Heart right ventricle (tissue), 16 donors: Measurements from ENCODE around the gene GK. TPM values are rescaled to one million over a fixed set of nuclear protein-coding genes. Genes with fewer than 3 reads are reported as not detected.
"Not testable (repeated sequence)": the region's sequence is repeated elsewhere in the genome, so short reads cannot be mapped to it uniquely, and the experiment has no call there.

Source experiments
- ATAC-seq, 8 donors: fragments of 200-7000 bp; cut with Tn5 transposase; one replicate each; pipeline ENCODE4 v1.9.1; 2020; ENCODE audit warnings: mild to moderate bottlenecking in 8 of 8, moderate library complexity in 8 of 8, moderate number of reproducible peaks in 1 of 8
- DNase-seq, 2 donors: peaks; one replicate each; pipeline ENCODE4 v3.0.0-alpha.2; 2020
- H3K27ac ChIP-seq, 10 donors: fragments of 200-600 bp; sonication (generic) in 2 of 10; one replicate each; pipeline versions ENCODE4 v1.5.0 to v1.8.0; 2020 to 2022; ENCODE audit warnings: mild to moderate bottlenecking in 3 of 10
- H3K27me3 ChIP-seq, 7 donors: fragments of 200-600 bp; one replicate each; pipeline ENCODE4 v1.8.0; 2021 to 2022; ENCODE audit warnings: mild to moderate bottlenecking in 2 of 7
- H3K36me3 ChIP-seq, 9 donors: fragments of 200-600 bp; sonication (generic) in 1 of 9; one replicate each; pipeline versions ENCODE4 v1.5.0 to v1.8.0; 2020 to 2022; ENCODE audit warnings: mild to moderate bottlenecking in 2 of 9
- H3K4me1 ChIP-seq, 9 donors: fragments of 200-600 bp; sonication (generic) in 1 of 9; one replicate each; pipeline versions ENCODE4 v1.5.0 to v1.8.0; 2020 to 2022; ENCODE audit warnings: mild to moderate bottlenecking in 4 of 9
- H3K4me3 ChIP-seq, 10 donors: fragments of 200-600 bp; sonication (generic) in 2 of 10; one replicate each; pipeline versions ENCODE4 v1.5.0 to v1.8.0; 2020 to 2022; ENCODE audit warnings: mild to moderate bottlenecking in 7 of 10, moderate library complexity in 2 of 10
- H3K9me3 ChIP-seq, 11 donors: fragments of 200-600 bp in 10 of 11; sonication (generic) in 2 of 11; one replicate each; pipeline versions ENCODE4 v1.5.0 to v1.8.0; 2013 to 2022; ENCODE audit warnings: mild to moderate bottlenecking in 2 of 11, control low read depth in 1 of 11, moderate library complexity in 1 of 11
- CTCF ChIP-seq, 9 donors: fragments of 200-600 bp; sonication (generic) in 2 of 9; IDR thresholded peaks; one replicate each; pipeline versions ENCODE4 v1.5.0 to v1.8.0; 2021 to 2022; ENCODE audit warnings: antibody characterized with exemption in 9 of 9, mild to moderate bottlenecking in 5 of 9, moderate library complexity in 1 of 9
- WGBS, 2 donors: extraction: QIAGEN DNeasy Blood & Tissue Kit; methylation state at CpG; one replicate each; pipeline ENCODE4 v1.1.7; 2013; ENCODE audit warnings: inconsistent platforms in 1 of 2; 5-methylcytosine and 5-hydroxymethylcytosine counted together
- intact Hi-C, 10 donors: fragments of 100-400 bp; cut with DNase I; formaldehyde crosslinking; loops; one replicate each; pipeline versions ENCODE4 v1.11.1 to v1.14.2; 2022
- polyA plus RNA-seq, 2 donors: library from polyadenylated mRNA; stranded (reverse); fragments of 200-250 nt; gene quantifications; one replicate each; pipeline ENCODE4 v1.2.3, GENCODE V29; 2013
- total RNA-seq, 10 donors: library from RNA; stranded (reverse); fragmentation: NEBNext Ultra II Directional in 3 of 10; extraction: Animal tissue kit (Norgen Biotek cat#: 25700) in 3 of 10; gene quantifications; one replicate each; pipeline versions ENCODE4 v1.2.1 to v1.2.4, GENCODE V29; 2021 to 2023
- donor health status: Arrhythmogenic right ventricular cardiomyopathy.
- donor health status: ischemic (EF 13 %, LVEDD 7.1; RV severe dilation, severe dysfunction).
- donor health status: healthy with polysubstance abuse.
- donor health status: DM: no; HTN: yes; CAD: no.
- donor health status: DM: no; HTN: no; CAD: no.
- donor health status: ischemic (EF 25% LVEDD 6.9; RV normal size, moderate dysfunction).
- donor health status: ischemic (EF 25% LVEDD 5.7; RV mildly dilated, moderate dysfunction).
- donor health status: healthy.
- donor health status: DM: yes; HTN: yes; CAD: no.
- donor health status: Ischemic cardiomyopathy.
- donor health status: ischemic (EF 35%, LVEDD 5.7; RV mildly dilated, moderate dysfunction).
- donor health status: nonischemic (EF 11% LVEDD 7.7; RV severe dilation, severe dysfunction).
- donor health status: DM: yes; HTN: yes; CAD: no.
- donor health status: PGD.
- donor health status: ischemic (EF 29% LVEDD 5.4; RV normal size, mild dysfunction).
- donor health status: nonischemic (EF 23%, LVEDD 6.1; RV moderate dilation, normal function).

The GK gene
- total and polyA plus RNA-seq, 12 donors, result 3.6 to 13.6 (median 9.6) TPM

GRCh38 chrX:30741545-30741944, 88.3 kb downstream of the GK start:
- no peak for TF ChIP-seq CTCF (IDR thresholded peaks at IDR 0.05)

DNA sequence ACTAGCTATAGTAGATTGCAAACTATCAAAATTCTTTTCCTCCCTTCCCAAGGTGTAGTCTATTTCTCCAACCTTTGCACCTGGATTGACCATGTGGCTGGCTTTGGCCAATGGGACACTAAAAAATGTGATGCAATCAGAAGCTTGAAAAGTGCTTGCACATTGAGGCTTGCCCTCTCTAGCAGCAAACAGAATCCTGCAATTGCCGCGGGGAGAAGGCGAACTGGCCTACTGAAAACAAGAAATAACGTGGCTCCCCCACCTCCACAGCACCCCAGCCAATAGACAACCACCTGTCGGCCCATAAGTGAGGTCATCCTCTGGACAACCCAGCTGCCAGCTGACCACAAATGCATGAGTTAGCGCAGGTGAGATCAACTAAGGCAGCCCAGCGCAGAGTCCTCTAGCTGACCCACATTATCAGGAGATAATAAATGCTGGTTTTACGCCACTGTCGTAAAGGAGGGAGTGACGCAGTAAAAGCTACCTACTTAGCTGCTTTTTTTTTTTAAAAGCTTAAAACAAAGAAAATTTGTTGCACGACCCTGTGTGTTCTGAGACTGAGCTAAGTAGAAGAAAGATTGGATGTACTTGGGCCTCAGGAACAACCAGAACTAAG, 95.2 kb downstream of the GK start:
- intact Hi-C loops, result no loop called here
- no peak overlapping the region for H3K27ac ChIP-seq
- DNase-seq (no peak), ATAC-seq (no peak)
- no peak overlapping the region for H3K4me3 ChIP-seq
- H3K4me1 ChIP-seq, result no peaks in the 10 kb centered on the region
- H3K27me3 ChIP-seq, result no peaks in the 10 kb centered on the region
- no peaks in the 10 kb centered on the region for H3K9me3 ChIP-seq
- 90% methylated on average over 11 of the region's 11 CpGs for WGBS, 2 donors
- no peaks in the 10 kb centered on the region for H3K36me3 ChIP-seq
- TF ChIP-seq CTCF (IDR thresholded peaks at IDR 0.05), result no peak

More at GRCh38 chrX:30741545-30741944, 88.3 kb downstream of the GK start:
- DNase-seq (no peak), ATAC-seq (no peak)
- no peak overlapping the region for H3K27ac ChIP-seq
- intact Hi-C loops, result no loop called here
- no peaks in the 10 kb centered on the region for H3K36me3 ChIP-seq
- 61 to 62% methylated on average over 3 of the region's 3 CpGs for WGBS, 2 donors
- H3K4me3 ChIP-seq, result no peak overlapping the region
- no peaks in the 10 kb centered on the region for H3K4me1 ChIP-seq
- no peaks in the 10 kb centered on the region for H3K9me3 ChIP-seq
- peaks cover 0 to 6% (median 0%) of the 10 kb centered on the region in 7 donors for H3K27me3 ChIP-seq

- Histone ChIP-seq H3K4me3 (no peak overlapping the region), H3K36me3 (no peaks in the 10 kb centered on the region), H3K4me1 (no peaks in the 10 kb centered on the region), H3K27me3 (no peaks in the 10 kb centered on the region), H3K9me3 (no peaks in the 10 kb centered on the region), H3K27ac (no peak overlapping the region)
- no peak for ATAC-seq
- TF ChIP-seq CTCF (IDR thresholded peaks at IDR 0.05), result no peak
- WGBS, 2 donors, result 86 to 93% methylated on average over 3 of the region's 3 CpGs
- intact Hi-C loops, result no loop called here
- DNase-seq, result no peak
Observed at GRCh38 chrX:30751497-30751896, 98.3 kb downstream of the GK start.

DNA sequence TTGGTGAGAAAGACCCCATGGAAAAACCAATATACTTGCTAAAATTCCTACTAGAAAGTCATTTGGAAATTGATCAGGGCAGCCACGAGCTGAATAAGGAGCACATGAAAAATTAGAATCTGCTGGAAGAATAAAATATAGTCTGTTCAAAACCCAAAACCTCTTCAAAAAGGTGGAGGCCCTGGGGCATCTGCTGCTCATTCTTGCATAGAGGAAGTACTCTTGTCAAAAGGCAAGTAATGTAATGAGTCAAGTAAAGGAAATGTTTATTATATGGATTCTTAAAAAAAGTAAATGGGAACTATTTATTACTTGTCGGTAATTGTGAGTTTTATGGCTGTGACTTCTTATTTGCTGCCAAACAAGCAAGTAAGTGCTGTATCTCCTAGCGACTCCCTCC, 109.5 kb downstream of the GK start:
- ATAC-seq (no peak), DNase-seq (no peak)
- no peak overlapping the region for H3K27ac ChIP-seq
- peaks cover 0 to 4% (median 0%) of the 10 kb centered on the region in 11 donors for H3K9me3 ChIP-seq
- intact Hi-C loops, result no loop called here
- TF ChIP-seq CTCF (IDR thresholded peaks at IDR 0.05), result no peak
- no peak overlapping the region for H3K4me3 ChIP-seq
- H3K36me3 ChIP-seq, result no peaks in the 10 kb centered on the region
- peaks cover 0 to 9% (median 0%) of the 10 kb centered on the region in 7 donors for H3K27me3 ChIP-seq
- no peaks in the 10 kb centered on the region for H3K4me1 ChIP-seq
- 68 to 73% methylated on average over 3 of the region's 3 CpGs for WGBS, 2 donors

GRCh38 chrX:30773764-30774163, 120.5 kb downstream of the GK start:
- intact Hi-C loops, H3K27ac ChIP-seq, ATAC-seq, H3K9me3 ChIP-seq, H3K36me3 ChIP-seq, H3K4me3 ChIP-seq, DNase-seq, H3K4me1 ChIP-seq, H3K27me3 ChIP-seq: not testable (repeated sequence)
- WGBS, 2 donors, result 90 to 95% methylated on average over 7 of the region's 7 CpGs
